SK-N-MC (cell line): ENCODE results near the gene APOBEC3C.
"Not testable (repeated sequence)": the region's sequence is repeated elsewhere in the genome, so short reads cannot be mapped to it uniquely, and the experiment has no call there.

ENCODE experiments used
- EZH2 ChIP-seq: fragments of 200-600 bp; sonication (generic); IDR thresholded peaks from one replicate; pipeline ENCODE4 v1.6.1; 2017; ENCODE audit warnings: antibody characterized with exemption
- FOXP2 ChIP-seq: optimal IDR thresholded peaks from 2 replicates; pipeline ENCODE3; 2011; ENCODE audit warnings: mild to moderate bottlenecking, moderate library complexity; ENCODE audit not compliant: insufficient read depth; ENCODE audit errors: extremely low read length, control extremely low read depth
- POLR2AphosphoS5 ChIP-seq: IDR thresholded peaks from 2 replicates; pipeline ENCODE4 v1.6.1; 2012; ENCODE audit warnings: mild to moderate bottlenecking, low read depth, low read length, borderline replicate concordance

DNA sequence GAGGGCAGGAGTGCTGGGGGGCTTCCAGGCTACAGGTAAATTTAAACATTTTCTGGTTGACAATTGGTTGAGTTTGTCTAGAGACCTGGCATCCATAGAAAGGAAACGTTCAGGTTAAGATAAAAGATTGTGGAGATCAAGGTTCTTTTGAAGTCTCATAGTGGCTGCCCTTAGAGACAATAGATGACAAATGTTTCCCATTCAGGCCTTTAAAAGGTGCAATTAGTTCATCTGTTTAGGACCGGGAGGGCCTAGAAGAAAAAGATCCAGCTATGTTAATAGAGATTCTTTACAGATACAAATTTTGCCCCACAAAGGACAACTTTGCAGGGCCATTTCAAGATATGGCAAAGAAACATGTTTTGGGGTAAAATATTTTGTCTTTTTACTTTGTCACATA is 23.0 kb downstream of the APOBEC3C start:
- not testable (repeated sequence) for TF ChIP-seq EZH2, POLR2AphosphoS5, FOXP2
